Stimulated activated CD8-positive, alpha-beta memory T cell treated with anti-CD3 and anti-CD28 coated beads, Interleukin-15, amount 100 ng/mL, for 4 hours (primary cell): Measurements from ENCODE around the gene WDR20.
"Not testable (repeated sequence)": the region's sequence is repeated elsewhere in the genome, so short reads cannot be mapped to it uniquely, and the experiment has no call there.

Experiments used
- DNase-seq, 2 donors: peaks; one replicate each; pipeline ENCODE4 v3.0.0-alpha.2; 2020; ENCODE audit warnings: low read depth in 2 of 2

Gene WDR20

GRCh38 chr14:102171173-102172020 is 31.7 kb downstream of the WDR20 start:
- no peak for DNase-seq

- DNase-seq = not testable (repeated sequence)
Measured at GRCh38 chr14:102172021-102172272, 32.2 kb downstream of the WDR20 start.

- not testable (repeated sequence) for DNase-seq
Measured at GRCh38 chr14:102172721-102173120, 33.0 kb downstream of the WDR20 start.

GRCh38 chr14:102177161-102177560 is 37.5 kb downstream of the WDR20 start:
- DNase-seq = no peak

- DNase-seq = no peak
Measured at GRCh38 chr14:102178806-102179205, 39.1 kb downstream of the WDR20 start.

GRCh38 chr14:102180248-102180998 is 40.7 kb downstream of the WDR20 start:
- no peak for DNase-seq

- no peak for DNase-seq
Measured at GRCh38 chr14:102181187-102181586, 41.5 kb downstream of the WDR20 start.

- DNase-seq = no peak
Measured at GRCh38 chr14:102182190-102182589, 42.5 kb downstream of the WDR20 start.

- no peak for DNase-seq
Measured at GRCh38 chr14:102182936-102183619, 43.4 kb downstream of the WDR20 start.

GRCh38 chr14:102183886-102184285 is 44.2 kb downstream of the WDR20 start:
- no peak for DNase-seq

- no peak for DNase-seq
Measured at GRCh38 chr14:102184316-102185035, 44.8 kb downstream of the WDR20 start.

GRCh38 chr14:102185360-102185759 is 45.7 kb downstream of the WDR20 start:
- no peak for DNase-seq

GRCh38 chr14:102187044-102187443 is 47.3 kb downstream of the WDR20 start:
- DNase-seq = no peak

GRCh38 chr14:102187568-102188001 is 47.9 kb downstream of the WDR20 start:
- no peak for DNase-seq

- DNase-seq = no peak
Measured at GRCh38 chr14:102188187-102188586, 48.5 kb downstream of the WDR20 start.

GRCh38 chr14:102189874-102190273 is 50.2 kb downstream of the WDR20 start:
- no peak for DNase-seq

GRCh38 chr14:102192840-102193502 is 53.3 kb downstream of the WDR20 start:
- no peak for DNase-seq

- no peak for DNase-seq
Measured at GRCh38 chr14:102194856-102195255, 55.2 kb downstream of the WDR20 start.

GRCh38 chr14:102195446-102195845 is 55.7 kb downstream of the WDR20 start:
- DNase-seq = no peak

- DNase-seq = no peak
Measured at GRCh38 chr14:102196039-102196901, 56.6 kb downstream of the WDR20 start.

- no peak for DNase-seq
Measured at GRCh38 chr14:102196902-102197230, 57.2 kb downstream of the WDR20 start.
